GM12872 (cell line): ENCODE data around the gene GRIN3B.

ENCODE experiments used
- TF ChIP-seq, protein P1 (sequence below): IDR thresholded peaks from 3 replicates; pipeline ENCODE4 v1.5.1; 2011; ENCODE audit warnings: low read depth, mild to moderate bottlenecking, low read length, moderate library complexity; ENCODE audit not compliant: insufficient read depth

The GRIN3B gene

DNA sequence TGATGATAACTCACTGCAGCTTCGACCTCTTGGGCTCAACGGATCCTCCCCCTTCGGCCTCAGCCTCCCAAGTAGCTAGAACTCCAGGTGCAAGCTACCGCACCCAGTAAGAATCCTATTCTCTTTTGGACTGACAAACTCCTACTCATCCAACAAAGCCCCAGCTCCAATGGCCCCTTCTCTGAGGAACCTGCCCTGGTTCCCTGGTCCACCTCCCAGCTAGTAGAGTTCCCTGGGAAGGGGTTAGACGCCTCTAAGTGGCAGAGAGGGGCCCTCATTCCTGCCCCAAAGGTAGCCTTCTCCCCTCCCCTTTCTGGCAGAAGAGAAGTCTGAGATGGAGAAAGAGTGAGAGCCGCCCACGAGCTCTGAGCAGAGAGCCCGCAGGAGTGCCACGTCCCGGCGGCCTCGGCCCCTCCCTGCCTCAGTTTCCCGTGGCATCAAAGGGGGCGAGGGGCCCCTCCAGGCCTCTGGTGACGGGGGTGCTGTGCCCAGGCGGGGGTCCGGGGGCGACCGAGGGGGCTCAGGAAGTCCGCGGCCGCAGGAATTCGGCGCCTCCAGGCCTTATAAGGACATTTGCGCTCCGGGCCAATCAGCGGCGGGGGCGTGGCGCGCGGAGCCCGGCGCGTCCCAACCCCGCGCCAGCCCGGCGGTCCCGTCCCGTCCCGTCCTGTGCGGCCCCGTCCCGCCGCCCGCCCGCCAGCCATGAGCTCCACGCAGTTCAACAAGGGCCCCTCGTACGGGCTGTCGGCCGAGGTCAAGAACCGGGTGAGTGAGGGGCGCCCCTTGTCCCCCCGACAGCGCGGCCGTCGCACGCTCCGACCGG, 26.0 kb downstream of the GRIN3B start, which contains the start of gene CNN2:
CNN2 (plus strand) TSS at position 649 of the 823 bp plus-strand sequence; CDS start at position 703, 54 bp downstream.
- TF ChIP-seq, protein P1, sequence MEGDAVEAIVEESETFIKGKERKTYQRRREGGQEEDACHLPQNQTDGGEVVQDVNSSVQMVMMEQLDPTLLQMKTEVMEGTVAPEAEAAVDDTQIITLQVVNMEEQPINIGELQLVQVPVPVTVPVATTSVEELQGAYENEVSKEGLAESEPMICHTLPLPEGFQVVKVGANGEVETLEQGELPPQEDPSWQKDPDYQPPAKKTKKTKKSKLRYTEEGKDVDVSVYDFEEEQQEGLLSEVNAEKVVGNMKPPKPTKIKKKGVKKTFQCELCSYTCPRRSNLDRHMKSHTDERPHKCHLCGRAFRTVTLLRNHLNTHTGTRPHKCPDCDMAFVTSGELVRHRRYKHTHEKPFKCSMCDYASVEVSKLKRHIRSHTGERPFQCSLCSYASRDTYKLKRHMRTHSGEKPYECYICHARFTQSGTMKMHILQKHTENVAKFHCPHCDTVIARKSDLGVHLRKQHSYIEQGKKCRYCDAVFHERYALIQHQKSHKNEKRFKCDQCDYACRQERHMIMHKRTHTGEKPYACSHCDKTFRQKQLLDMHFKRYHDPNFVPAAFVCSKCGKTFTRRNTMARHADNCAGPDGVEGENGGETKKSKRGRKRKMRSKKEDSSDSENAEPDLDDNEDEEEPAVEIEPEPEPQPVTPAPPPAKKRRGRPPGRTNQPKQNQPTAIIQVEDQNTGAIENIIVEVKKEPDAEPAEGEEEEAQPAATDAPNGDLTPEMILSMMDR: no peak

GRCh38 chr19:1026783-1027649, 26.8 kb downstream of the GRIN3B start:
- TF ChIP-seq, protein P1: no peak

DNA sequence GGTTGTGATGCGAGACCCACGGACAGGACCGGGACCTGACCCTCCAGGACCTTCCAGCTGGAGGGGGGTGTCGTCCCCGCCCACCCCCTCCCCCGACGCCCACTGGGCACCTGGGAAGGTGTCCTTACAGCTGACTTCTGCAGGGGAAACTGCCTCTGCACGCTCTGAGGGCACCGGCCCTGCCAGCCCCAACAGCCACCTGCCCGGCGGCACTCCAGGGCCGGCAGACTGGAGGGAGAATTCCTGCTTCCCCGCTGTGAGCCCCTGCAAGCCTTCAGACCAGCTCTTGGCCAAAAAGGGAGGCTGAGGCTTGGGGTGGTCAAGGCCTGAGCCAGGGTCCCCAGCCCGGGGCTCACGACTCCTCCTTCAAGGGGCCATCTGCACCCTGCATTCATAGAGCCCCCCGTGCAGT, 27.4 kb downstream of the GRIN3B start:
- TF ChIP-seq, protein P1: no peak

GRCh38 chr19:1028062-1028926, 28.1 kb downstream of the GRIN3B start:
- TF ChIP-seq, protein P1: no peak

DNA sequence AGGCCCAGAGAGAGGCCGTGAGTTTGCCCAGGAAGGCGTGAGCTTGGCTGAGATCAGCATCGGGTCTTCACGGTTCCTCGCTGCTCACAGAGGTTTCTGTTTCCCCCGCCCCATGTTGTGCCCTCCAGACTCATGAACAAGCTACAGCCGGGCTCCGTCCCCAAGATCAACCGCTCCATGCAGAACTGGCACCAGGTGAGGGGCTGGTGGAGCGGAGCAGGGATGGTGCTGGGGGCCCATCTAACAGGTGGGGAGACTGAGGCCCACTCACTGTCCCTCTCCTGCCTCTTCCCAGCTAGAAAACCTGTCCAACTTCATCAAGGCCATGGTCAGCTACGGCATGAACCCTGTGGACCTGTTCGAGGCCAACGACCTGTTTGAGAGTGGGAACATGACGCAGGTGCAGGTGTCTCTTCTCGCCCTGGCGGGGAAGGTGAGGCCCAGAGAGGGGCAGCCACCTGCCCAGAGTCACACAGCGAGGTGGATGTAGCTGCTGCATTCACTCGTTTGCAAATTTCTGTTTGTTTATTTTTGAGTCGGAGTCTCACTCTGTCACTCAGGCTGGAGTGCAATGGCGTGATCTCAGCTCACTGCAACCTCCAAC, 32.1 kb downstream of the GRIN3B start:
- TF ChIP-seq, protein P1: no peak

DNA sequence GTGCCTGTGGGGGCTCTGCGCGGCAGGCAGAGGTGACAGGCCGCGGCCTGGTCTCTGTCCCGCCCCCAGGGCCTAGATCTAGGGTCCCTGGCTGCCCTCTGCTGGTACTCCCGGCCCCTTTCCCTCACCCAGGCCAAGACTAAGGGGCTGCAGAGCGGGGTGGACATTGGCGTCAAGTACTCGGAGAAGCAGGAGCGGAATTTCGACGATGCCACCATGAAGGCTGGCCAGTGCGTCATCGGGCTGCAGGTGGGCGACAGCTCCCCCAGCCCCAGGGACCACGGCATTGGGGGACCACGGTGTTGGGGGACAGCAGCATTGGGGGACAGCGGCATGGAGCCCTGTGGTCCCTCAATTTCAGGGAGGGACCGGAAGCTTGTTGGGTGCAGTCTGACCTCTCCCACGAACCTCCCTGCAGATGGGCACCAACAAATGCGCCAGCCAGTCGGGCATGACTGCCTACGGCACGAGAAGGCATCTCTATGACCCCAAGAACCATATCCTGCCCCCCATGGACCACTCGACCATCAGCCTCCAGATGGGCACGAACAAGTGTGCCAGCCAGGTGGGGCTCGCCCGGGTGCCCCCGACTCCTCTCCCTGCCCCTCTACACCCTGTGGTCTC, 35.9 kb downstream of the GRIN3B start:
- TF ChIP-seq, protein P1: no peak
